K562 (cell line): ENCODE measurements around the gene POLR2M. TPM values are rescaled to one million over a fixed set of nuclear protein-coding genes. Genes with fewer than 3 reads are reported as not detected.

Experiments used
- ATAC-seq: fragments of 200-7000 bp; cut with Tn5 transposase; 3 replicates; pipeline ENCODE4 v1.9.1; 2020; ENCODE audit warnings: moderate library complexity
- BruUV-seq: library from RNA; stranded (reverse); fragments of 400-500 nt; replicated peaks from 2 replicates; lab custom pipeline; 2021; lab: Mats Ljungman, UMichigan
- CTCF ChIA-PET: fragments of 300-600 bp; formaldehyde crosslinking; extraction: SDS; loops from one replicate; lab custom pipeline; 2021; ENCODE audit warnings: low intra/inter-chr PET ratio; lab: Yijun Ruan, JAX
- POLR2A ChIA-PET: fragments of 300-600, 350-650 bp; sonication (Branson Sonifier 250); formaldehyde crosslinking; extraction: SDS; loops from one replicate; lab custom pipeline; 2021; ENCODE audit warnings: antibody characterized with exemption, inconsistent platforms; lab: Yijun Ruan, JAX
- DNase-seq, 4 experiments: peaks; one replicate each; pipeline versions ENCODE4 v3.0.0 to v3.0.0-alpha.2; 2011 to 2018; ENCODE audit warnings: low spot score in 3 of 4, mixed read lengths in 3 of 4; ENCODE audit errors: extremely low read depth in 1 of 4
- FAIRE-seq: peaks from 2 replicates; lab custom pipeline; 2011; peaks lifted over from hg19 to GRCh38; lab: Jason Lieb, UNC
- H2AFZ ChIP-seq: 2 replicates; pipeline ENCODE4 v1.6.0; 2011; ENCODE audit warnings: low read depth, low read length, control low read depth, inconsistent platforms
- H3K27ac ChIP-seq: fragments of 200-600 bp; 3 replicates; pipeline ENCODE4 v1.8.0; 2011; ENCODE audit warnings: low read depth, mild to moderate bottlenecking, control low read depth, inconsistent platforms, low read length, moderate library complexity, mixed read lengths; ENCODE audit errors: extremely low read depth
- H3K27me3 ChIP-seq, 2 experiments: fragments of 300-600 bp in 1 of 2; 2 replicates in 1 of 2; 3 replicates in 1 of 2; pipeline versions ENCODE4 v1.6.0 to v1.8.0; 2011; ENCODE audit warnings: inconsistent platforms in 2 of 2, low read length in 2 of 2, mild to moderate bottlenecking in 1 of 2, mixed read lengths in 1 of 2, moderate library complexity in 1 of 2; ENCODE audit not compliant: control insufficient read depth in 2 of 2, insufficient read depth in 2 of 2
- H3K36me3 ChIP-seq: fragments of 300-600 bp; 3 replicates; pipeline ENCODE4 v1.8.0; 2011; ENCODE audit warnings: mild to moderate bottlenecking, low read length, inconsistent platforms; ENCODE audit not compliant: control insufficient read depth, insufficient read depth
- H3K4me1 ChIP-seq, 2 experiments: fragments of 200-600 bp in 1 of 2; replicated peaks in 1 of 2; 2 replicates in 1 of 2; 3 replicates in 1 of 2; pipeline versions ENCODE4 v1.5.1 to v1.8.0; 2011; ENCODE audit warnings: inconsistent platforms in 2 of 2, low read length in 2 of 2, mild to moderate bottlenecking in 1 of 2, mixed read lengths in 1 of 2, moderate library complexity in 1 of 2; ENCODE audit not compliant: control insufficient read depth in 2 of 2, insufficient read depth in 2 of 2
- H3K4me2 ChIP-seq: 2 replicates; pipeline ENCODE4 v1.6.1; 2011; ENCODE audit warnings: low read length, control low read depth, inconsistent platforms, mixed read lengths; ENCODE audit not compliant: insufficient read depth
- H3K4me3 ChIP-seq: fragments of 200-600 bp; sonication (generic), shearing (Covaris generic); 2 replicates; pipeline ENCODE4 v1.5.1; 2016; ENCODE audit warnings: control low read depth, inconsistent platforms
- H3K79me2 ChIP-seq: fragments of 200-600 bp; 3 replicates; pipeline ENCODE4 v1.8.0; 2011; ENCODE audit warnings: low read length, inconsistent platforms; ENCODE audit not compliant: control insufficient read depth, insufficient read depth
- H3K9ac ChIP-seq, 2 experiments: 2 replicates each; pipeline versions ENCODE4 v1.6.0 to v1.6.1; 2011; ENCODE audit warnings: low read depth in 2 of 2, low read length in 2 of 2, control low read depth in 1 of 2, inconsistent platforms in 1 of 2, mild to moderate bottlenecking in 1 of 2, mixed read lengths in 1 of 2; ENCODE audit not compliant: insufficient read depth in 1 of 2
- H3K9me1 ChIP-seq: one replicate; pipeline ENCODE4 v1.6.0; 2011; ENCODE audit warnings: inconsistent platforms, mild to moderate bottlenecking, low read length, moderate library complexity; ENCODE audit not compliant: control insufficient read depth, insufficient read depth
- H3K9me3 ChIP-seq: replicated peaks from 2 replicates; pipeline ENCODE4 v1.5.1; 2011; ENCODE audit warnings: low read depth, low read length, inconsistent platforms; ENCODE audit not compliant: control insufficient read depth, insufficient read depth
- H4K20me1 ChIP-seq: replicated peaks from 2 replicates; pipeline ENCODE4 v1.6.1; 2011; ENCODE audit warnings: low read length, inconsistent platforms, mixed read lengths; ENCODE audit not compliant: control insufficient read depth, insufficient read depth
- CHD4 ChIP-seq: fragments of 200-600 bp; sonication (generic); IDR thresholded peaks from 3 replicates; pipeline ENCODE4 v1.6.1; 2012; ENCODE audit warnings: low read depth, mild to moderate bottlenecking, mixed read lengths, low read length, inconsistent platforms; ENCODE audit not compliant: insufficient read depth, insufficient replicate concordance, poor library complexity, severe bottlenecking
- DIDO1 ChIP-seq: fragments of 450-650 bp; IDR thresholded peaks from 2 replicates; pipeline ENCODE4 v1.6.1; 2016; ENCODE audit warnings: low read depth, missing biosample characterization, missing genetic modification characterization
- RUNX1 ChIP-seq: sonication (generic); IDR thresholded peaks from 2 replicates; pipeline ENCODE4 v1.6.1; 2016; ENCODE audit warnings: antibody characterized with exemption, low read depth
- TCF3 ChIP-seq: sonication (generic); formaldehyde crosslinking; IDR thresholded peaks from 2 replicates; pipeline ENCODE4 v1.4.0; 2020; ENCODE audit warnings: mild to moderate bottlenecking, missing genetic modification reagents
- ZFPM2 ChIP-seq: fragments of 250-450 bp; sonication (Bioruptor Pico); IDR thresholded peaks from 2 replicates; pipeline ENCODE4 v1.5.1; 2022; ENCODE audit warnings: mild to moderate bottlenecking
- ZNF174 ChIP-seq: fragments of 250-450 bp; sonication (Bioruptor Pico); IDR thresholded peaks from 2 replicates; pipeline ENCODE4 v1.4.0; 2020; ENCODE audit warnings: mild to moderate bottlenecking
- ZNF217 ChIP-seq: sonication (generic); formaldehyde crosslinking; IDR thresholded peaks from 2 replicates; pipeline ENCODE4 v1.8.0; 2022; ENCODE audit warnings: mild to moderate bottlenecking, missing genetic modification reagents
- ZNF23 ChIP-seq: fragments of 250-450 bp; sonication (Bioruptor Pico); IDR thresholded peaks from 2 replicates; pipeline ENCODE4 v1.4.0; 2020; ENCODE audit warnings: mild to moderate bottlenecking
- ZNF253 ChIP-seq: fragments of 250-450 bp; sonication (Bioruptor Pico); conservative IDR thresholded peaks from 2 replicates; pipeline ENCODE4 v1.6.1; 2021; ENCODE audit warnings: mild to moderate bottlenecking
- ZNF707 ChIP-seq: fragments of 250-450 bp; sonication (Bioruptor Pico); conservative IDR thresholded peaks from 2 replicates; pipeline ENCODE4 v1.8.0; 2022; ENCODE audit warnings: inconsistent platforms, mild to moderate bottlenecking, moderate library complexity
- ZNF75A ChIP-seq: fragments of 450-650 bp; formaldehyde crosslinking; IDR thresholded peaks from 2 replicates; pipeline ENCODE4 v1.4.0; 2020; ENCODE audit warnings: mild to moderate bottlenecking
- WGBS: fragments of 100-300 bp; shearing (Covaris generic); methylation state at CpG from one replicate; pipeline ENCODE4 v1.1.6; 2016; ENCODE audit warnings: low coverage, mixed read lengths; ENCODE audit not compliant: insufficient coverage; ENCODE audit errors: missing lambda C conversion rate; 5-methylcytosine and 5-hydroxymethylcytosine counted together
- in situ Hi-C: fragments of 300-500 bp; cut with MboI; formaldehyde crosslinking; loops from 4 replicates; pipeline ENCODE4 v1.15.0; 2018; ENCODE audit warnings: inconsistent platforms, mixed read lengths
- intact Hi-C: fragments of 100-400 bp; cut with micrococcal nuclease; formaldehyde crosslinking; loops from 2 replicates; pipeline ENCODE4 v1.14.2; 2022
- polyA plus RNA-seq, 8 experiments: library from polyadenylated mRNA; depleted of rRNA in 4 of 8; stranded (reverse) in 5 of 8; unstranded in 3 of 8; fragments of >200 nt; fragmentation: Nextera tagmentation in 2 of 8; fragmentation: Illumina TruSeq in 1 of 8; extraction: Ambion mirVana in 2 of 8; extraction: Trizol in 1 of 8; gene quantifications; 2 replicates each; pipeline versions ENCODE4 v1.2.1 to v1.2.3, GENCODE V29; 2011 to 2014; ENCODE audit warnings: inconsistent platforms in 1 of 8, missing spikeins in 1 of 8
- total RNA-seq, 7 experiments: library from RNA; depleted of rRNA in 6 of 7; stranded (reverse); fragments of >200 nt in 6 of 7; fragmentation: Illumina TruSeq in 2 of 7; extraction: Trizol in 2 of 7; gene quantifications; 2 replicates each; pipeline versions ENCODE4 v1.2.1 to v1.2.3, GENCODE V29; 2011 to 2021; ENCODE audit warnings: low replicate concordance in 1 of 7
- TF ChIP-seq, protein P1 (sequence below): fragments of 450-650 bp; formaldehyde crosslinking; IDR thresholded peaks from 2 replicates; pipeline ENCODE4 v1.4.0; 2022; ENCODE audit warnings: missing genetic modification characterization
- TF ChIP-seq, protein P2 (sequence below): fragments of 250-450 bp; sonication (Bioruptor Pico); IDR thresholded peaks from 2 replicates; pipeline ENCODE4 v1.8.0; 2022; ENCODE audit warnings: moderate library complexity, mild to moderate bottlenecking, inconsistent platforms
- TF ChIP-seq, protein P3 (sequence below), 2 experiments: fragments of 200-800 bp in 1 of 2; sonication (Bioruptor generic) in 1 of 2; sonication (generic) in 1 of 2; formaldehyde crosslinking in 1 of 2; IDR thresholded peaks in 1 of 2; conservative IDR thresholded peaks in 1 of 2; 2 replicates each; pipeline versions ENCODE4 v1.5.0 to v1.6.1; 2016 to 2020; ENCODE audit warnings: missing compliant biosample characterization in 1 of 2, missing genetic modification characterization in 1 of 2, missing genetic modification reagents in 1 of 2
- TF ChIP-seq, protein P4 (sequence below): fragments of 250-450 bp; sonication (Bioruptor Pico); IDR thresholded peaks from 2 replicates; pipeline ENCODE4 v1.6.1; 2021; ENCODE audit warnings: mild to moderate bottlenecking

POLR2M gene
- total and polyA plus RNA-seq, 9 of the 15 experiments (the other 6 are each of a cell fraction or from before 2014, with no cell fraction given) = 9.2 to 1,050 (median 43.0) TPM

DNA sequence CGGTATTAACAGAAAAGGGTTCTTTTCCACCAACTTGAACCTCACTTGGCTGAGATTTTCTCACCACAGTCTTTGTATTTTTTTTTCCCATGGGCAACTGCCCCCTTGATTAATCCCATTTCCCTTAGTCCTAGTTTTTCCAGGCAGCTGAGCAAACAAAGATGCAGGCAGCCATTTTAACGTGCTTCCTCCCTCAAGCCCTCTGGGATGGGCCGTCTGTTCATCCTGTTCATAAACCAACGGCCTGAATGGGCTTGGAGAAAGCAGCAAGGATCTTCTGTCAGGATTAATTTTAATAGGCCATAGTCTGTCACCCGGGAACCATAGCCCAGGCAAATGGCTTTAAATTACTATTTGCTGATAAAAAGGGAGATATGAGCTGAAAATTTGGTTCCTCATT, 10.4 kb upstream of the POLR2M start (continued):
- no peak for TF ChIP-seq ZNF253 (CRISPR knock-in tag)
- TF ChIP-seq RUNX1 = no peak
- TF ChIP-seq, protein P1, sequence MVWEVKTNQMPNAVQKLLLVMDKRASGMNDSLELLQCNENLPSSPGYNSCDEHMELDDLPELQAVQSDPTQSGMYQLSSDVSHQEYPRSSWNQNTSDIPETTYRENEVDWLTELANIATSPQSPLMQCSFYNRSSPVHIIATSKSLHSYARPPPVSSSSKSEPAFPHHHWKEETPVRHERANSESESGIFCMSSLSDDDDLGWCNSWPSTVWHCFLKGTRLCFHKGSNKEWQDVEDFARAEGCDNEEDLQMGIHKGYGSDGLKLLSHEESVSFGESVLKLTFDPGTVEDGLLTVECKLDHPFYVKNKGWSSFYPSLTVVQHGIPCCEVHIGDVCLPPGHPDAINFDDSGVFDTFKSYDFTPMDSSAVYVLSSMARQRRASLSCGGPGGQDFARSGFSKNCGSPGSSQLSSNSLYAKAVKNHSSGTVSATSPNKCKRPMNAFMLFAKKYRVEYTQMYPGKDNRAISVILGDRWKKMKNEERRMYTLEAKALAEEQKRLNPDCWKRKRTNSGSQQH (CRISPR knock-in tag) = no peak
- TF ChIP-seq, protein P2, sequence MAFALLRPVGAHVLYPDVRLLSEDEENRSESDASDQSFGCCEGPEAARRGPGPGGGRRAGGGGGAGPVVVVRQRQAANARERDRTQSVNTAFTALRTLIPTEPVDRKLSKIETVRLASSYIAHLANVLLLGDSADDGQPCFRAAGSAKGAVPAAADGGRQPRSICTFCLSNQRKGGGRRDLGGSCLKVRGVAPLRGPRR (CRISPR knock-in tag) = no peak
- no peak for TF ChIP-seq ZNF217

DNA sequence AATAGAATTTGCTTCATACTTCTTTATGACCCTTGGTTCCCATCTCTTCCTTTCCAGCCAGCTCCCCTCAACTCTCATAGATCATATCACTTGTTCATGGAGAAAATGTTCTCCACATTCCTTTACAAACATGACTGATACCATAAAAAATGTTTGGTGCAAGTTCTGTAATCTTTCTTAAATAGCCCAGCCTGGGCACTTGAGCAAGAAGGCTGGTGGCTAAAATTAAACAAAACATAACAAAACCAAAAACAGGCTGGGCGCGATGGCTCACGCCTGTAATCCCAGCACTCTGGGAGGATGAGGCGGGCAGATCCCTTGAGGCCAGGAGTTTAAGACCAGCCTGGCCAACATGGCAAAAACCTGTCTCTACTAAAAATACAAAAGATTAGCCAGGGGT, 8.9 kb upstream of the POLR2M start:
- no peak for DNase-seq
- no peak overlapping the region for H3K9ac ChIP-seq
- H3K4me3 ChIP-seq = no peak overlapping the region
- BruUV-seq = no TSS peak
- TF ChIP-seq, protein P3, sequence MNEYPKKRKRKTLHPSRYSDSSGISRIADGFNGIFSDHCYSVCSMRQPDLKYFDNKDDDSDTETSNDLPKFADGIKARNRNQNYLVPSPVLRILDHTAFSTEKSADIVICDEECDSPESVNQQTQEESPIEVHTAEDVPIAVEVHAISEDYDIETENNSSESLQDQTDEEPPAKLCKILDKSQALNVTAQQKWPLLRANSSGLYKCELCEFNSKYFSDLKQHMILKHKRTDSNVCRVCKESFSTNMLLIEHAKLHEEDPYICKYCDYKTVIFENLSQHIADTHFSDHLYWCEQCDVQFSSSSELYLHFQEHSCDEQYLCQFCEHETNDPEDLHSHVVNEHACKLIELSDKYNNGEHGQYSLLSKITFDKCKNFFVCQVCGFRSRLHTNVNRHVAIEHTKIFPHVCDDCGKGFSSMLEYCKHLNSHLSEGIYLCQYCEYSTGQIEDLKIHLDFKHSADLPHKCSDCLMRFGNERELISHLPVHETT (CRISPR knock-in tag; conservative IDR thresholded peaks at IDR 0.05 in 1 of 2, IDR thresholded peaks at IDR 0.05 in 1 of 2) = no peak
- TF ChIP-seq ZNF174 (CRISPR knock-in tag) = no peak
- no peak for TF ChIP-seq ZNF75A (CRISPR knock-in tag)
- TF ChIP-seq ZNF707 (CRISPR knock-in tag) = no peak
- TF ChIP-seq, protein P4, sequence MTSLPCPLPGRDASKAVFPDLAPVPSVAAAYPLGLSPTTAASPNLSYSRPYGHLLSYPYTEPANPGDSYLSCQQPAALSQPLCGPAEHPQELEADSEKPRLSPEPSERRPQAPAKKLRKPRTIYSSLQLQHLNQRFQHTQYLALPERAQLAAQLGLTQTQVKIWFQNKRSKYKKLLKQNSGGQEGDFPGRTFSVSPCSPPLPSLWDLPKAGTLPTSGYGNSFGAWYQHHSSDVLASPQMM (CRISPR knock-in tag) = no peak
- TF ChIP-seq ZNF253 (CRISPR knock-in tag) = no peak
- TF ChIP-seq TCF3 (CRISPR knock-in tag) = no peak
- TF ChIP-seq ZFPM2 (CRISPR knock-in tag) = no peak
- no peak for TF ChIP-seq CHD4
- TF ChIP-seq DIDO1 (tag) = no peak
- no peak for TF ChIP-seq ZNF23
- TF ChIP-seq, all 486 proteins: peak for 0
- Histone ChIP-seq H3K36me3 (no peaks in the 10 kb centered on the region), H3K27me3 (peaks cover 17 to 27% of the 10 kb centered on the region in 2 experiments), H3K9me3 (no peaks in the 10 kb centered on the region), H3K9me1 (no peaks in the 10 kb centered on the region), H2AFZ (no peak overlapping the region), H3K79me2 (no peaks in the 10 kb centered on the region), H3K4me2 (no peak overlapping the region), H3K4me1 (no peaks in the 10 kb centered on the region), H4K20me1 (no peaks in the 10 kb centered on the region), H3K27ac (no peak overlapping the region)
- 45% methylated on average over 3 of the region's 4 CpGs for WGBS
- in situ Hi-C loops (no loop called here), intact Hi-C loops (no loop called here)
- POLR2A ChIA-PET = interaction anchor here (1.1 to 1.4 kb wide), 3 partner anchors 9 to 16 kb away, joined by 4 to 11 read pairs (median 8); partner anchors contain the start of gene POLR2M
- ATAC-seq (no peak), FAIRE-seq (no peak)
- CTCF ChIA-PET = no interaction called here
